Right hindlimb (tissue), 1 donor: ENCODE data around the gene COG2.
"Not testable (repeated sequence)": the region's sequence is repeated elsewhere in the genome, so short reads cannot be mapped to it uniquely, and the experiment has no call there.

ENCODE experiments used
- DNase-seq: peaks from one replicate; pipeline ENCODE4 v3.0.0-alpha.2; 2018

Gene COG2

GRCh38 chr1:230721849-230722522 lies 79.7 kb downstream of the COG2 start:
- not testable (repeated sequence) for DNase-seq

DNA sequence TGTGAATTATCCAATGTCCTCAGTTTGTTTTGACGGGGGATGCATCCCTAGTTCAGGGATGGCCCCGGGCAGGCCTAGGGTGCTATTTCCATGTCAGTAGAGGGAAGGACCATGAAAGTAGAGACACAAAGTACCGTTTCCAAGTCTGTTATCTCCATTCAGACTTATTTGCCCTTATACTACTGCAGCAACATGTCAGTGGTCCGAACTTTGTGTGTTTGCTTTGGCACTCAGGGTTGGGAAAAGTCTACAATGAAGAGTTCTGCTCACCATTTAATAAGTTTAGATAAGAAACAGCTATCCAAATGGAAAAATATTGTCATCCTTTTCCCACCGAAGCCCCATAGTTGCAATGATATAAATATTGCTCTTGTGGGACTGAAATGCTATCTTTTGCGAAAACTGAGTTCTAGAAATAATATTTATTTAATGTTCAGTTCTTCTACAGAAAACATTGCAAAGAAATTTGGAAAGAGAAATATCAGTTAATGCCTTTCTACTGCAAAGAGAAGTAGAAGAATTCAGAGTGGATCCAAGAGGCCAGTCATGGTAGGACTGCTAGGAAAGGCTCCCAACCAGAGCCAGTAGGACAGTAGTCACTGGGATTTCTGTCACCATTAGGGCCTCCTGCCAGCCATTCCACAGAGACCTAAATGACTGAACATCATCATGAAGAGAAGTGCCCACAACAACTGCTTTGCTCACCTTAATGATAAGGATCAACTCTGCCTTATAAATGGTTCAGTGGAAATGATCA lies 83.2 kb downstream of the COG2 start:
- no peak for DNase-seq

- peak; percentile 45 for DNase-seq
Measured at GRCh38 chr1:230728710-230729392, 86.6 kb downstream of the COG2 start.

DNA sequence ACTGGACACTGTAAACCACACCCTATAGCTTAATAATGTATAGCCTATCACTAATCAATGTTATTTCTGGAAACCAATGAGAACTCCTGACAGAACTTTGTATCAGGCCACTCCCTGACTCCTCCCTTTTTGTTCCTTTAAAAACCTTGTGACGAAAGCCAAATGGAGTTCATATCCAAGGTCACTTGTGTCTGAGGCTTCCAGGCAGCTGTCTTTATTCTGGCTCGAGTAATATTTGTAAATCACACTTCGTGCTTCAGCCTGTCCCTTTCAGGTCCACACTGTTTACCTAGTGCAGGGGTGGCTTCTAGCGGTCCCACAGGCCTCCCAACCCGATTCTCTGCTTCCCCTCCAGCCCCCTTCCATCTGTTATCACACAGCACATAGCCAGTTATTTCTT lies 88.7 kb downstream of the COG2 start:
- no peak for DNase-seq

- DNase-seq: no peak
Measured at GRCh38 chr1:230735447-230735846, 93.2 kb downstream of the COG2 start.

DNA sequence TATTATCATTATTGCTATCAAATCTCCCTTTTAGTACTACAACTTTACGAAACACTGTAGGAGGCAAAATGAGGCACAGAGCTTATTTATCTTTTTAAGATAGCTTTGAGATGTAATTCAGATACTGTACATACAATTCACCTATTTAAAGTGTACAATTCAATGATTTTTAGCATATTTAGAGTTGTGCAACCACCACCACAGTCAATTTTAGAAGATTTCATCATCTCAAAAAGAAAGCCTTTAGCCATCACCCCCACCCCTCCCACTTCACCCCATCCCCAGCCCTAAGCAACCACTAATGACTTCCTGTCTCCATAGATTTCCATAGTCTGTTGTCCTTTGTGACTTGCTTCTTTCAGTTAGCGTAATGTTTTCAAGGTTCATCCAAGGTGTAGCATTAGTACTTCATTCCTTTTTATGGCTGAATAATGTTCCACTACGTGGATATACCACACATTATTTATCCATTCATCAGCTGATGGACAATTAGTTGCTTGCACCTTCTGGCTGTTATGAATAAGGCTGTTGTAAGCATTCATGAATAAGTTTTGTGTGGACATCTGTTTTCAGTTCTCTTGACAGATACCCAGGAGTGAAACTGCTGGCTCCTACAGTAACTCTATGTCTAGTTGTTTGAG lies 95.5 kb downstream of the COG2 start:
- DNase-seq: no peak

- no peak for DNase-seq
Measured at GRCh38 chr1:230739564-230740290, 97.4 kb downstream of the COG2 start.
